ENCODE results near the gene STX8.
"Not testable (repeated sequence)": the region's sequence is repeated elsewhere in the genome, so short reads cannot be mapped to it uniquely, and the experiment has no call there.

The STX8 gene

GRCh38 chr17:9339958-9340357 lies 235.7 kb downstream of the STX8 start:
- no peak for TF ChIP-seq CTCF (IDR thresholded peaks at IDR 0.05; ENCODE audit: low read depth, low read length)
- in situ Hi-C loops (cut with HindIII; ENCODE audit: low sequenced_read_pairs): no loop called here
- no peak overlapping the region for H3K4me3 ChIP-seq (ENCODE audit: low read depth, low read length)
- no peak for DNase-seq (ENCODE audit: low read depth, low spot score)

- H3K4me3 ChIP-seq (ENCODE audit: low read depth, low read length); in situ Hi-C loops (cut with HindIII; ENCODE audit: low sequenced_read_pairs); DNase-seq (ENCODE audit: low read depth, low spot score): not testable (repeated sequence)
Observed at GRCh38 chr17:9339482-9339881, 236.1 kb downstream of the STX8 start.

DNA sequence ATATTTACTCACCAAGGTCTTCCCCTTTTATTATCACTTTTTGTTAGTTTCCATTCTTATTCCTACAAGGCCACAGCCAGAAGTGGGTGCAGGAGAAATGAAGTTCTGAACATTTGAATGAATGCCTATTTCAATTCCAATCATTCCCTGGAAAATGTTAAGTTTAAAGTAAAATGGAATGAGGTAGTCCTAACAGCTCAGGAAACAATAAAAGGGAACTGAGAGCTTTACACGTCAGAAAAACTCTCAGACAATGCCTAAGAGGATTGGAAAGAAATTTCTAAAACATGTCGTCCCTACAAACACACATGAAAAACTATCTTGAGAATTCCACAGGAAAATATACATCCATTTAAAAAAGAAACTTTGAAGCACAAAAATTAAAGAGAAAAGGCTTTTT lies 238.8 kb downstream of the STX8 start:
- in situ Hi-C loops (cut with HindIII; ENCODE audit: low sequenced_read_pairs): no loop called here
- no peak for DNase-seq (ENCODE audit: low read depth, low spot score)
- H3K4me3 ChIP-seq (ENCODE audit: low read depth, low read length): no peak overlapping the region
- TF ChIP-seq CTCF (IDR thresholded peaks at IDR 0.05; ENCODE audit: low read depth, low read length): no peak

- TF ChIP-seq CTCF (IDR thresholded peaks at IDR 0.05; ENCODE audit: low read depth, low read length): no peak
- DNase-seq (ENCODE audit: low read depth, low spot score): no peak
Observed at GRCh38 chr17:9334536-9335446, 240.8 kb downstream of the STX8 start.

DNA sequence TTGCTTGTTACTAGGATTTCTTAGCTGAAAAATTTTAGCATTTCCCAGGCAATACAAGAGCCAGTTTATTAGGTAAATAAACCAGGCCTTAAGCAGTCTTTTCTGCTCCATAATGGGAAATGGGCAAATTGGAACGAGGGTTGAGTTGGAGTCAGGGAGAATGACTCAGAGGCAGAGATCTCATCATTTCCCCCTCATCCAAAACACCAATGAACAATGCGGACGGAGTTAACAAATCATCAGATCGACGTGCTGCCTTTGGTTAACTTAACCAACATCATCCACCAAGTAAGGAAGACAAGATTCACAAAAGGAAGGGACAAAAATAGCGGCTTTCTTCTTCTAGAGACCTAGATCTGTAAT lies 243.5 kb downstream of the STX8 start:
- no peak for TF ChIP-seq CTCF (IDR thresholded peaks at IDR 0.05; ENCODE audit: low read depth, low read length)
- peak; percentile 49 for DNase-seq (ENCODE audit: low read depth, low spot score)
- no peak overlapping the region for H3K4me3 ChIP-seq (ENCODE audit: low read depth, low read length)
- in situ Hi-C loops (cut with HindIII; ENCODE audit: low sequenced_read_pairs): no loop called here

More at GRCh38 chr17:9334536-9335446, 240.8 kb downstream of the STX8 start:
- in situ Hi-C loops (cut with HindIII; ENCODE audit: low sequenced_read_pairs): no loop called here
- no peak overlapping the region for H3K4me3 ChIP-seq (ENCODE audit: low read depth, low read length)

GRCh38 chr17:9331279-9332131 lies 244.1 kb downstream of the STX8 start:
- no peak for TF ChIP-seq CTCF (IDR thresholded peaks at IDR 0.05; ENCODE audit: low read depth, low read length)
- no peak overlapping the region for H3K4me3 ChIP-seq (ENCODE audit: low read depth, low read length)
- no peak for DNase-seq (ENCODE audit: low read depth, low spot score)
- in situ Hi-C loops (cut with HindIII; ENCODE audit: low sequenced_read_pairs): no loop called here
